Stimulated activated CD4-positive, alpha-beta T cell treated with anti-CD3 and anti-CD28 coated beads, Interleukin-12 subunit alpha, Interleukin-12 subunit beta, amount 100 ng/mL, for 24 hours (primary cell): Measurements from ENCODE around the gene PXDN.

Source experiments
- DNase-seq, 2 experiments: peaks; one replicate each; pipeline ENCODE4 v3.0.0-alpha.2; 2020; ENCODE audit warnings: low read depth in 2 of 2

Gene PXDN

GRCh38 chr2:1648241-1649102 lies 95.8 kb downstream of the PXDN start:
- DNase-seq: no peak

- no peak for DNase-seq
Observed at GRCh38 chr2:1647417-1648240, 96.7 kb downstream of the PXDN start.

GRCh38 chr2:1645761-1646476 lies 98.4 kb downstream of the PXDN start:
- DNase-seq: no peak

- DNase-seq: no peak
Observed at GRCh38 chr2:1644427-1644826, 99.9 kb downstream of the PXDN start.

GRCh38 chr2:1642993-1643619 lies 101.2 kb downstream of the PXDN start:
- DNase-seq: no peak

GRCh38 chr2:1642066-1642861 lies 102.1 kb downstream of the PXDN start:
- DNase-seq: no peak

- DNase-seq: no peak
Observed at GRCh38 chr2:1641523-1641922, 102.8 kb downstream of the PXDN start.

GRCh38 chr2:1640301-1641135 lies 103.8 kb downstream of the PXDN start:
- no peak for DNase-seq

- no peak for DNase-seq
Observed at GRCh38 chr2:1639086-1639858, 105.0 kb downstream of the PXDN start.

GRCh38 chr2:1638281-1638860 lies 105.9 kb downstream of the PXDN start:
- no peak for DNase-seq

- no peak for DNase-seq
Observed at GRCh38 chr2:1636791-1637415, 107.4 kb downstream of the PXDN start.

- no peak for DNase-seq
Observed at GRCh38 chr2:1635823-1636222, 108.5 kb downstream of the PXDN start.

GRCh38 chr2:1634681-1635341 lies 109.5 kb downstream of the PXDN start:
- no peak for DNase-seq

GRCh38 chr2:1633936-1634587 lies 110.3 kb downstream of the PXDN start:
- DNase-seq: no peak

- DNase-seq: no peak
Observed at GRCh38 chr2:1633092-1633671, 111.1 kb downstream of the PXDN start.

- DNase-seq: no peak
Observed at GRCh38 chr2:1632510-1632909, 111.8 kb downstream of the PXDN start.

- DNase-seq: no peak
Observed at GRCh38 chr2:1632002-1632348, 112.3 kb downstream of the PXDN start.
